Right lobe of liver (tissue), 6 donors: Measurements from ENCODE around the gene NR6A1. TPM values are rescaled to one million over a fixed set of nuclear protein-coding genes. Genes with fewer than 3 reads are reported as not detected.

Source experiments
- ATAC-seq, 4 donors: fragments of 200-7000 bp; cut with Tn5 transposase; one replicate each; pipeline ENCODE4 v1.9.1; 2020; ENCODE audit warnings: mild to moderate bottlenecking in 4 of 4, moderate library complexity in 4 of 4
- DNase-seq, 3 donors: peaks; one replicate each; pipeline ENCODE4 v3.0.0-alpha.2; 2020
- H3K27ac ChIP-seq, 3 donors: fragments of 200-600 bp; one replicate each; pipeline ENCODE4 v1.8.0; 2022
- H3K27me3 ChIP-seq, 2 donors: fragments of 200-600 bp; one replicate each; pipeline ENCODE4 v1.8.0; 2022
- H3K36me3 ChIP-seq, 4 donors: fragments of 200-600 bp; sonication (generic) in 1 of 4; one replicate each; pipeline versions ENCODE4 v1.5.1 to v1.8.0; 2017 to 2022; ENCODE audit warnings: control low read depth in 1 of 4
- H3K4me1 ChIP-seq, 4 donors: fragments of 200-600 bp; sonication (generic) in 1 of 4; one replicate each; pipeline versions ENCODE4 v1.5.1 to v1.8.0; 2017 to 2022; ENCODE audit warnings: control low read depth in 1 of 4
- H3K4me3 ChIP-seq, 3 donors: fragments of 200-600 bp; one replicate each; pipeline ENCODE4 v1.8.0; 2022
- H3K9me3 ChIP-seq, 4 donors: fragments of 200-600 bp; sonication (generic) in 1 of 4; one replicate each; pipeline versions ENCODE4 v1.5.1 to v1.8.0; 2017 to 2022; ENCODE audit warnings: control low read depth in 1 of 4
- POLR2A ChIP-seq: fragments of 450-650 bp; IDR thresholded peaks from one replicate; pipeline ENCODE4 v1.6.1; 2017; ENCODE audit warnings: antibody characterized with exemption, mild to moderate bottlenecking
- WGBS: methylation state at CpG from one replicate; pipeline ENCODE4 v1.1.6; 2018; ENCODE audit warnings: low coverage, low lambda C conversion rate; ENCODE audit not compliant: insufficient coverage; ENCODE audit errors: missing lambda C conversion rate; 5-methylcytosine and 5-hydroxymethylcytosine counted together
- intact Hi-C, 2 donors: fragments of 100-400 bp; cut with DNase I; formaldehyde crosslinking; loops; one replicate each; pipeline versions ENCODE4 v1.11.2 to v1.14.1; 2022
- total RNA-seq, 6 experiments: library from RNA; depleted of rRNA in 2 of 6; stranded (reverse); fragments of >200 nt in 2 of 6; fragmentation: NEBNext Ultra II Directional in 3 of 6; extraction: Animal tissue kit (Norgen Biotek cat#: 25700) in 3 of 6; gene quantifications; one replicate each; pipeline versions ENCODE4 v1.1.0 to v1.2.4, GENCODE V29; 2016 to 2023
- TF ChIP-seq, protein P1 (sequence below), 4 donors: fragments of 200-600 bp in 3 of 4; fragments of 450-650 bp in 1 of 4; IDR thresholded peaks; one replicate each; pipeline versions ENCODE4 v1.5.1 to v1.8.0; 2016 to 2022; ENCODE audit warnings: antibody characterized with exemption in 4 of 4, mild to moderate bottlenecking in 2 of 4
- donor health status: DM: no; HTN: yes; CAD: no.
- donor health status: DM: no; HTN: no; CAD: no.
- donor health status: DM: no; HTN: no; CAD: no.
- donor health status: DM: no; HTN: yes; CAD: no.
- donor health status: DM: no; HTN: yes; CAD: no.

NR6A1 gene
- total RNA-seq, 6 experiments from 2014 or later: 1.3 to 3.6 (median 1.9) TPM

DNA sequence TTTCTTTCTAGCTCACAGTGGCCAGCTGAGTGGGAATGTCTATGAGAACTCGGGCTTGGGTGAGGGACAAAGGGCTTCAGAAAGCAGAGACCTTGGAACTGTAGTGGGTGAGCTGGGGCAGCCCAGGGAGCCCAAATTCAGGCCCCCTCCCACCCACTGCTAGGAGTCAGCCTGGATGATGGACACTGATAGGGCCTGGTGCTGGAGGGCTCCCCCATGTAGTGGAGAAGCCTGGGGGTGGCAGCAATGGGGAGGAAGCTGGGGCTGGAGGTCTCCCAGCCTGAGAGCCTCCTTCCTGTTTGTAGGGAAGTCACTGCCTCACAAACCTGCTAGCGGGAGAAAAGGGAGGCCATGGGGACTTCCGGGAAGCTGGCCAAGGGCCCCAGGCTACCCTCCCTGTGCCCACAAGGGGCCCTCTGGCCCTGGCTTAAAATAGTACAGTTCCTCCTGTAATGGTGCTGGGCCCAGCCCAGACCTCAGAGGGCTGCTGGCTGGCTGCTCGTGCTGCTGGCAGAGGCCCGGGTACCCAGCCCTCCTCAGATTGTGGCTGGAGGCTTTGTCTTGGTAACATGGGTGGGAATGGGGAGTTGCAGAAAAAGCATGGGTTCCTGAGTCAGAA lies 257.6 kb downstream of the NR6A1 start:
- Histone ChIP-seq H3K9me3 (no peaks in the 10 kb centered on the region), H3K4me3 (no peak overlapping the region), H3K27me3 (no peaks in the 10 kb centered on the region), H3K4me1 (peaks cover 0 to 19% (median 9%) of the 10 kb centered on the region in 4 donors), H3K36me3 (no peaks in the 10 kb centered on the region), H3K27ac (no peak overlapping the region)
- TF ChIP-seq POLR2A: no peak
- TF ChIP-seq, protein P1, sequence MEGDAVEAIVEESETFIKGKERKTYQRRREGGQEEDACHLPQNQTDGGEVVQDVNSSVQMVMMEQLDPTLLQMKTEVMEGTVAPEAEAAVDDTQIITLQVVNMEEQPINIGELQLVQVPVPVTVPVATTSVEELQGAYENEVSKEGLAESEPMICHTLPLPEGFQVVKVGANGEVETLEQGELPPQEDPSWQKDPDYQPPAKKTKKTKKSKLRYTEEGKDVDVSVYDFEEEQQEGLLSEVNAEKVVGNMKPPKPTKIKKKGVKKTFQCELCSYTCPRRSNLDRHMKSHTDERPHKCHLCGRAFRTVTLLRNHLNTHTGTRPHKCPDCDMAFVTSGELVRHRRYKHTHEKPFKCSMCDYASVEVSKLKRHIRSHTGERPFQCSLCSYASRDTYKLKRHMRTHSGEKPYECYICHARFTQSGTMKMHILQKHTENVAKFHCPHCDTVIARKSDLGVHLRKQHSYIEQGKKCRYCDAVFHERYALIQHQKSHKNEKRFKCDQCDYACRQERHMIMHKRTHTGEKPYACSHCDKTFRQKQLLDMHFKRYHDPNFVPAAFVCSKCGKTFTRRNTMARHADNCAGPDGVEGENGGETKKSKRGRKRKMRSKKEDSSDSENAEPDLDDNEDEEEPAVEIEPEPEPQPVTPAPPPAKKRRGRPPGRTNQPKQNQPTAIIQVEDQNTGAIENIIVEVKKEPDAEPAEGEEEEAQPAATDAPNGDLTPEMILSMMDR (IDR thresholded peaks at IDR 0.05): no peak
- WGBS: 57% methylated on average over 1 of the region's 5 CpGs
- ATAC-seq (no peak), DNase-seq (no peak)
- intact Hi-C loops: no loop called here

GRCh38 chr9:124512806-124513204 lies 258.3 kb downstream of the NR6A1 start:
- Histone ChIP-seq H3K27ac (no peak overlapping the region), H3K27me3 (no peaks in the 10 kb centered on the region), H3K4me3 (no peak overlapping the region), H3K36me3 (no peaks in the 10 kb centered on the region), H3K9me3 (no peaks in the 10 kb centered on the region), H3K4me1 (peaks cover 0 to 19% (median 9%) of the 10 kb centered on the region in 4 donors)
- ATAC-seq: no peak
- intact Hi-C loops: no loop called here
- TF ChIP-seq, protein P1 (IDR thresholded peaks at IDR 0.05): no peak
- no peak for TF ChIP-seq POLR2A
- no peak for DNase-seq
- no CpG with 5 or more reads among the region's 9 CpGs for WGBS

- intact Hi-C loops: no loop called here
- ATAC-seq: peak; percentile 15 to 46 (median 32)
- H3K4me1 ChIP-seq: peaks cover 0 to 19% (median 9%) of the 10 kb centered on the region in 4 donors
- TF ChIP-seq, protein P1 (IDR thresholded peaks at IDR 0.05): no peak
- TF ChIP-seq POLR2A: no peak
- H3K27me3 ChIP-seq: no peaks in the 10 kb centered on the region
- no peak for DNase-seq
- H3K27ac ChIP-seq: no peak overlapping the region
- no peak overlapping the region for H3K4me3 ChIP-seq
- no peaks in the 10 kb centered on the region for H3K36me3 ChIP-seq
- H3K9me3 ChIP-seq: no peaks in the 10 kb centered on the region
- 36% methylated on average over 11 of the region's 23 CpGs for WGBS
Observed at GRCh38 chr9:124511891-124512805, 259.0 kb downstream of the NR6A1 start.

- DNase-seq (no peak), ATAC-seq (peak in 3 of 4 donors; percentile 4 to 7 (median 5))
- Histone ChIP-seq H3K27ac (no peak overlapping the region), H3K4me3 (no peak overlapping the region), H3K36me3 (no peaks in the 10 kb centered on the region), H3K9me3 (no peaks in the 10 kb centered on the region), H3K27me3 (no peaks in the 10 kb centered on the region), H3K4me1 (peaks cover 0 to 19% (median 9%) of the 10 kb centered on the region in 4 donors)
- 70% methylated on average over 2 of the region's 6 CpGs for WGBS
- intact Hi-C loops: no loop called here
- TF ChIP-seq, protein P1 (IDR thresholded peaks at IDR 0.05): no peak
- no peak for TF ChIP-seq POLR2A
Observed at GRCh38 chr9:124511426-124511840, 259.7 kb downstream of the NR6A1 start.
